Bronchial epithelial cell (primary cell): ENCODE data around the gene TSPEAR. TPM values are rescaled to one million over a fixed set of nuclear protein-coding genes. Genes with fewer than 3 reads are reported as not detected.

Experiments used
- DNase-seq: peaks from one replicate; pipeline ENCODE4 v3.0.0-alpha.2; 2010; ENCODE audit warnings: low read depth
- FAIRE-seq: peaks from 2 replicates; lab custom pipeline; 2011; peaks lifted over from hg19 to GRCh38; lab: Jason Lieb, UNC
- H3K27me3 ChIP-seq: 2 replicates; pipeline ENCODE4 v1.5.1; 2011; ENCODE audit warnings: low read length; ENCODE audit not compliant: control insufficient read depth, insufficient read depth
- H3K36me3 ChIP-seq: 2 replicates; pipeline ENCODE4 v1.5.1; 2011; ENCODE audit warnings: low read length; ENCODE audit not compliant: control insufficient read depth, insufficient read depth
- H3K4me3 ChIP-seq: 2 replicates; pipeline ENCODE4 v1.5.1; 2011; ENCODE audit warnings: mild to moderate bottlenecking, low read depth, low read length, control low read depth
- CTCF ChIP-seq: IDR thresholded peaks from 2 replicates; pipeline ENCODE4 v1.5.1; 2011; ENCODE audit warnings: mild to moderate bottlenecking, moderate library complexity, low read length, control low read depth, inconsistent platforms; ENCODE audit not compliant: insufficient read depth, severe bottlenecking
- total RNA-seq: library from RNA; depleted of rRNA; stranded (reverse); fragments of >200 nt; gene quantifications from 2 replicates; pipeline ENCODE4 v1.2.1, GENCODE V29; 2014

TSPEAR gene
- total RNA-seq: not detected in 2 replicates

- Histone ChIP-seq H3K4me3 (no peak within 1 kb of the TSS), H3K27me3 (peaks cover 40% of the 10 kb centered on the region), H3K36me3 (no peaks in the 10 kb centered on the region)
- FAIRE-seq (no peak), DNase-seq (no peak)
- no peak for TF ChIP-seq CTCF
Observed at GRCh38 chr21:44711327-44712202, at the start of gene TSPEAR. TSS of gene TSPEAR (minus strand) at chr21:44711572. CDS start at chr21:44711514, 58 bp downstream.

- DNase-seq (no peak), FAIRE-seq (no peak)
- Histone ChIP-seq H3K4me3 (no peak overlapping the region), H3K27me3 (no peaks in the 10 kb centered on the region), H3K36me3 (no peaks in the 10 kb centered on the region)
- no peak for TF ChIP-seq CTCF
Observed at GRCh38 chr21:44760376-44760775, 49.0 kb upstream of the TSPEAR start.

- no peak for TF ChIP-seq CTCF
- FAIRE-seq (no peak), DNase-seq (no peak)
- no peak overlapping the region for H3K4me3 ChIP-seq
- H3K27me3 ChIP-seq: no peaks in the 10 kb centered on the region
- no peaks in the 10 kb centered on the region for H3K36me3 ChIP-seq
Observed at GRCh38 chr21:44759628-44760285, 48.4 kb upstream of the TSPEAR start.

- H3K27me3 ChIP-seq: no peaks in the 10 kb centered on the region
Observed at GRCh38 chr21:44758781-44759627, 47.6 kb upstream of the TSPEAR start.

More at GRCh38 chr21:44758781-44759627, 47.6 kb upstream of the TSPEAR start:
- FAIRE-seq (no peak), DNase-seq (no peak)
- Histone ChIP-seq H3K36me3 (no peaks in the 10 kb centered on the region), H3K4me3 (no peak overlapping the region)
- no peak for TF ChIP-seq CTCF
